Mammary microvascular endothelial cell (primary cell): ENCODE data around the gene GNAI1. TPM values are rescaled to one million over a fixed set of nuclear protein-coding genes. Genes with fewer than 3 reads are reported as not detected.

ENCODE experiments used
- total RNA-seq: library from RNA; depleted of rRNA; stranded (reverse); fragments of >200 nt; gene quantifications from 2 replicates; pipeline ENCODE4 v1.2.3, GENCODE V29; 2015

Gene GNAI1
- 50.6 and 51.6 TPM in 2 replicates for total RNA-seq

GRCh38 chr7:80134536-80135308 is at the start of gene GNAI1:
TSS of gene GNAI1 (plus strand) at chr7:80134831. CDS start at chr7:80135161, 330 bp downstream.

